ENCODE measurements around the gene CBX5. TPM values are rescaled to one million over a fixed set of nuclear protein-coding genes. Genes with fewer than 3 reads are reported as not detected.
A peak's percentile ranks its signal among the peaks of the same experiment; 100 is the strongest.
"Not testable (repeated sequence)": the region's sequence is repeated elsewhere in the genome, so short reads cannot be mapped to it uniquely, and the experiment has no call there.

Gene CBX5
- total RNA-seq, 1 donor from 2014 or later, result 113 TPM

GRCh38 chr12:54285150-54286041 lies 5.5 kb upstream of the CBX5 start:
- peak overlapping the region; percentile 58 for H3K27ac Mint-ChIP-seq
- H3K9me3 Mint-ChIP-seq, result no peaks in the 10 kb centered on the region
- intact Hi-C loops (cut with micrococcal nuclease), result loop anchor here (10.0 kb wide), 1 partner anchor 699 kb away; the partner anchor contains the start of gene TESPA1
- peaks cover 42% of the 10 kb centered on the region for H3K4me1 Mint-ChIP-seq
- peaks cover 31% of the 10 kb centered on the region for H3K36me3 Mint-ChIP-seq (ENCODE audit: low read depth)
- no peak overlapping the region for H3K4me3 Mint-ChIP-seq
- no peaks in the 10 kb centered on the region for H3K27me3 Mint-ChIP-seq
- no peak for DNase-seq

- peaks cover 42% of the 10 kb centered on the region for H3K4me1 Mint-ChIP-seq
Observed at GRCh38 chr12:54284070-54284780, 4.3 kb upstream of the CBX5 start.

GRCh38 chr12:54282949-54283593 lies 3.1 kb upstream of the CBX5 start:
- Mint-ChIP-seq H3K4me3 (no peak overlapping the region), H3K36me3 (ENCODE audit: low read depth) (peaks cover 35% of the 10 kb centered on the region), H3K27ac (no peak overlapping the region), H3K27me3 (no peaks in the 10 kb centered on the region), H3K4me1 (peaks cover 48% of the 10 kb centered on the region), H3K9me3 (no peaks in the 10 kb centered on the region)
- intact Hi-C loops (cut with micrococcal nuclease), result loop anchor here (10.0 kb wide), 1 partner anchor 702 kb away; the partner anchor contains the start of gene TESPA1
- peak; percentile 74 for DNase-seq

More at GRCh38 chr12:54284070-54284780, 4.3 kb upstream of the CBX5 start:
- not testable (repeated sequence) for H3K27ac Mint-ChIP-seq, H3K27me3 Mint-ChIP-seq, H3K9me3 Mint-ChIP-seq, DNase-seq, H3K4me3 Mint-ChIP-seq
- peaks cover 31% of the 10 kb centered on the region for H3K36me3 Mint-ChIP-seq (ENCODE audit: low read depth)
- intact Hi-C loops (cut with micrococcal nuclease), result loop anchor here (10.0 kb wide), 1 partner anchor 701 kb away; the partner anchor contains the start of gene TESPA1

- DNase-seq, H3K4me3 Mint-ChIP-seq, H3K27me3 Mint-ChIP-seq, H3K27ac Mint-ChIP-seq, H3K9me3 Mint-ChIP-seq: not testable (repeated sequence)
- Mint-ChIP-seq H3K36me3 (ENCODE audit: low read depth) (peaks cover 28% of the 10 kb centered on the region), H3K4me1 (peaks cover 51% of the 10 kb centered on the region)
- intact Hi-C loops (cut with micrococcal nuclease), result loop anchor here (10.0 kb wide), 1 partner anchor 703 kb away; the partner anchor contains the start of gene TESPA1
Observed at GRCh38 chr12:54281694-54282093, 1.8 kb upstream of the CBX5 start.

- not testable (repeated sequence) for H3K9me3 Mint-ChIP-seq, DNase-seq, H3K27ac Mint-ChIP-seq, H3K27me3 Mint-ChIP-seq, H3K4me3 Mint-ChIP-seq
- intact Hi-C loops (cut with micrococcal nuclease), result loop anchor here (10.0 kb wide), 1 partner anchor 704 kb away; the partner anchor contains the start of gene TESPA1
- Mint-ChIP-seq H3K4me1 (peaks cover 53% of the 10 kb centered on the region), H3K36me3 (ENCODE audit: low read depth) (peaks cover 28% of the 10 kb centered on the region)
Observed at GRCh38 chr12:54281261-54281638, 1.3 kb upstream of the CBX5 start.

- Mint-ChIP-seq H3K9me3 (no peaks in the 10 kb centered on the region), H3K4me3 (no peak within 1 kb of the TSS), H3K4me1 (peaks cover 52% of the 10 kb centered on the region), H3K27me3 (no peaks in the 10 kb centered on the region), H3K36me3 (ENCODE audit: low read depth) (peaks cover 25% of the 10 kb centered on the region), H3K27ac (no peak within 1 kb of the TSS)
- DNase-seq, result peak; percentile 98
- intact Hi-C loops (cut with micrococcal nuclease), result loop anchor here (1.0 to 10.0 kb wide), 4 partner anchors 44 to 704 kb away; partner anchors contain the start of genes NCKAP1L and TESPA1
Observed at GRCh38 chr12:54280468-54281260, 742 bp upstream of the CBX5 start, which contains the start of gene HNRNPA1. Gene HNRNPA1 (plus strand): TSS chr12:54280726. CDS start chr12:54280808, 82 bp downstream.

GRCh38 chr12:54279227-54279631 lies 693 bp downstream of the CBX5 start:
- no peaks in the 10 kb centered on the region for H3K9me3 Mint-ChIP-seq
- DNase-seq, result no peak
- no peak overlapping the region for H3K27ac Mint-ChIP-seq
- intact Hi-C loops (cut with micrococcal nuclease), result loop anchor here (2.0 kb wide), 2 partner anchors 38 to 64 kb away; no protein-coding TSS in a partner anchor
- no peak overlapping the region for H3K4me3 Mint-ChIP-seq
- no peaks in the 10 kb centered on the region for H3K27me3 Mint-ChIP-seq
- H3K36me3 Mint-ChIP-seq (ENCODE audit: low read depth), result peaks cover 24% of the 10 kb centered on the region
- H3K4me1 Mint-ChIP-seq, result peaks cover 50% of the 10 kb centered on the region

- H3K4me1 Mint-ChIP-seq, result peaks cover 42% of the 10 kb centered on the region
Observed at GRCh38 chr12:54277823-54278276, 2.1 kb downstream of the CBX5 start.

GRCh38 chr12:54276368-54276767 lies 3.6 kb downstream of the CBX5 start:
- DNase-seq, result no peak
- Mint-ChIP-seq H3K4me3 (peak overlapping the region; percentile 35), H3K27ac (peak overlapping the region; percentile 63), H3K9me3 (no peaks in the 10 kb centered on the region), H3K4me1 (peaks cover 42% of the 10 kb centered on the region), H3K27me3 (no peaks in the 10 kb centered on the region), H3K36me3 (ENCODE audit: low read depth) (peaks cover 41% of the 10 kb centered on the region)
- intact Hi-C loops (cut with micrococcal nuclease), result no loop called here

More at GRCh38 chr12:54277823-54278276, 2.1 kb downstream of the CBX5 start:
- DNase-seq, result no peak
- Mint-ChIP-seq H3K36me3 (ENCODE audit: low read depth) (peaks cover 36% of the 10 kb centered on the region), H3K4me3 (no peak overlapping the region), H3K27ac (peak overlapping the region; percentile 34), H3K9me3 (no peaks in the 10 kb centered on the region), H3K27me3 (no peaks in the 10 kb centered on the region)
- intact Hi-C loops (cut with micrococcal nuclease), result loop anchor here (2.0 kb wide), 2 partner anchors 37 to 63 kb away; no protein-coding TSS in a partner anchor

GRCh38 chr12:54273981-54274380 lies 5.9 kb downstream of the CBX5 start:
- H3K9me3 Mint-ChIP-seq, result no peaks in the 10 kb centered on the region
- peaks cover 45% of the 10 kb centered on the region for H3K36me3 Mint-ChIP-seq (ENCODE audit: low read depth)
- no peak for DNase-seq
- H3K4me1 Mint-ChIP-seq, result peaks cover 51% of the 10 kb centered on the region
- H3K4me3 Mint-ChIP-seq, result no peak overlapping the region
- intact Hi-C loops (cut with micrococcal nuclease), result no loop called here
- H3K27me3 Mint-ChIP-seq, result no peaks in the 10 kb centered on the region
- peak overlapping the region; percentile 39 for H3K27ac Mint-ChIP-seq

- DNase-seq, result no peak
- Mint-ChIP-seq H3K9me3 (no peaks in the 10 kb centered on the region), H3K4me3 (no peak overlapping the region), H3K27me3 (no peaks in the 10 kb centered on the region), H3K27ac (peak overlapping the region; percentile 67), H3K36me3 (ENCODE audit: low read depth) (peaks cover 40% of the 10 kb centered on the region), H3K4me1 (peaks cover 40% of the 10 kb centered on the region)
- intact Hi-C loops (cut with micrococcal nuclease), result no loop called here
Observed at GRCh38 chr12:54272214-54272613, 7.7 kb downstream of the CBX5 start.

- peaks cover 30% of the 10 kb centered on the region for H3K4me1 Mint-ChIP-seq
- no peak overlapping the region for H3K4me3 Mint-ChIP-seq
- peaks cover 36% of the 10 kb centered on the region for H3K36me3 Mint-ChIP-seq (ENCODE audit: low read depth)
- intact Hi-C loops (cut with micrococcal nuclease), result no loop called here
- no peaks in the 10 kb centered on the region for H3K27me3 Mint-ChIP-seq
- H3K9me3 Mint-ChIP-seq, result no peaks in the 10 kb centered on the region
- no peak for DNase-seq
- H3K27ac Mint-ChIP-seq, result peak overlapping the region; percentile 48
Observed at GRCh38 chr12:54270345-54270744, 9.6 kb downstream of the CBX5 start.
